Measurements from ENCODE around the gene CFC1B.
"Not testable (repeated sequence)": the region's sequence is repeated elsewhere in the genome, so short reads cannot be mapped to it uniquely, and the experiment has no call there.

- TF ChIP-seq POLR2A (IDR thresholded peaks at IDR 0.05), result not testable (repeated sequence)
- TF ChIP-seq, protein P1, sequence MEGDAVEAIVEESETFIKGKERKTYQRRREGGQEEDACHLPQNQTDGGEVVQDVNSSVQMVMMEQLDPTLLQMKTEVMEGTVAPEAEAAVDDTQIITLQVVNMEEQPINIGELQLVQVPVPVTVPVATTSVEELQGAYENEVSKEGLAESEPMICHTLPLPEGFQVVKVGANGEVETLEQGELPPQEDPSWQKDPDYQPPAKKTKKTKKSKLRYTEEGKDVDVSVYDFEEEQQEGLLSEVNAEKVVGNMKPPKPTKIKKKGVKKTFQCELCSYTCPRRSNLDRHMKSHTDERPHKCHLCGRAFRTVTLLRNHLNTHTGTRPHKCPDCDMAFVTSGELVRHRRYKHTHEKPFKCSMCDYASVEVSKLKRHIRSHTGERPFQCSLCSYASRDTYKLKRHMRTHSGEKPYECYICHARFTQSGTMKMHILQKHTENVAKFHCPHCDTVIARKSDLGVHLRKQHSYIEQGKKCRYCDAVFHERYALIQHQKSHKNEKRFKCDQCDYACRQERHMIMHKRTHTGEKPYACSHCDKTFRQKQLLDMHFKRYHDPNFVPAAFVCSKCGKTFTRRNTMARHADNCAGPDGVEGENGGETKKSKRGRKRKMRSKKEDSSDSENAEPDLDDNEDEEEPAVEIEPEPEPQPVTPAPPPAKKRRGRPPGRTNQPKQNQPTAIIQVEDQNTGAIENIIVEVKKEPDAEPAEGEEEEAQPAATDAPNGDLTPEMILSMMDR (IDR thresholded peaks at IDR 0.05), result not testable (repeated sequence)
These were observed 27.4 kb downstream of the CFC1B start for GRCh38 chr2:130548418-130548817.
